ENCODE data around the gene LAMTOR2.
A peak's percentile ranks its signal among the peaks of the same experiment; 100 is the strongest.

Gene LAMTOR2

GRCh38 chr1:156099282-156099681 is 44.7 kb downstream of the LAMTOR2 start:
- H3K4me3 ChIP-seq (ENCODE audit: low read depth, low read length), result no peak overlapping the region
- no peaks in the 10 kb centered on the region for H3K27me3 ChIP-seq (replicated peaks)
- in situ Hi-C loops (cut with HindIII; ENCODE audit: low pct_ligation_motif_present, low sequenced_read_pairs), result no loop called here
- DNase-seq, result no peak
- H3K36me3 ChIP-seq (replicated peaks), result no peaks in the 10 kb centered on the region
- no peak overlapping the region for H3K27ac ChIP-seq
- TF ChIP-seq, protein P1, sequence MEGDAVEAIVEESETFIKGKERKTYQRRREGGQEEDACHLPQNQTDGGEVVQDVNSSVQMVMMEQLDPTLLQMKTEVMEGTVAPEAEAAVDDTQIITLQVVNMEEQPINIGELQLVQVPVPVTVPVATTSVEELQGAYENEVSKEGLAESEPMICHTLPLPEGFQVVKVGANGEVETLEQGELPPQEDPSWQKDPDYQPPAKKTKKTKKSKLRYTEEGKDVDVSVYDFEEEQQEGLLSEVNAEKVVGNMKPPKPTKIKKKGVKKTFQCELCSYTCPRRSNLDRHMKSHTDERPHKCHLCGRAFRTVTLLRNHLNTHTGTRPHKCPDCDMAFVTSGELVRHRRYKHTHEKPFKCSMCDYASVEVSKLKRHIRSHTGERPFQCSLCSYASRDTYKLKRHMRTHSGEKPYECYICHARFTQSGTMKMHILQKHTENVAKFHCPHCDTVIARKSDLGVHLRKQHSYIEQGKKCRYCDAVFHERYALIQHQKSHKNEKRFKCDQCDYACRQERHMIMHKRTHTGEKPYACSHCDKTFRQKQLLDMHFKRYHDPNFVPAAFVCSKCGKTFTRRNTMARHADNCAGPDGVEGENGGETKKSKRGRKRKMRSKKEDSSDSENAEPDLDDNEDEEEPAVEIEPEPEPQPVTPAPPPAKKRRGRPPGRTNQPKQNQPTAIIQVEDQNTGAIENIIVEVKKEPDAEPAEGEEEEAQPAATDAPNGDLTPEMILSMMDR (IDR thresholded peaks at IDR 0.05; ENCODE audit: low read depth, low read length, missing control alignments), result no peak

GRCh38 chr1:156100205-156100995 is 45.8 kb downstream of the LAMTOR2 start:
- in situ Hi-C loops (cut with HindIII; ENCODE audit: low pct_ligation_motif_present, low sequenced_read_pairs), result no loop called here
- DNase-seq, result no peak
- no peaks in the 10 kb centered on the region for H3K27me3 ChIP-seq (replicated peaks)
- TF ChIP-seq, protein P1 (IDR thresholded peaks at IDR 0.05; ENCODE audit: low read depth, low read length, missing control alignments), result no peak
- no peaks in the 10 kb centered on the region for H3K36me3 ChIP-seq (replicated peaks)
- no peak overlapping the region for H3K27ac ChIP-seq
- no peak overlapping the region for H3K4me3 ChIP-seq (ENCODE audit: low read depth, low read length)

DNA sequence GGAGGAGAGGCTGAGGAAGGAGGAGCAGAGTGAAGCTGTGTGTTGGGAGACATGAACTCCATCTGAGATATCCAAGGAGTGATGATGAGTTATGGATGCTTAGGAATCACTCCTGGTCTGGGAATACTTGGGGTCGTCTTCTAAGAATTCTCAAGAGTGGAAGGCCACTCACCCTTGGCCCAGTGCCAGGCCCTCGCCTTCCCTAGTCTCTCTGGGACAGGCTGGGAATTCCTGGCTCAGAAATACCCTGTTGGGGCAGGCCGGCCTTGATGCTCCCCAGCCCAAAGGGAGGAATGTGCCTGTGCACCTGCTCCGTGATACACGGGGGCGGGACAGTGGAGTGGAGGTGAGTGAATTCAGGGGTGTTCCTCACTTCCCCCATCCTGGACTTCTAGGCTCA is 47.3 kb downstream of the LAMTOR2 start:
- TF ChIP-seq, protein P1 (IDR thresholded peaks at IDR 0.05; ENCODE audit: low read depth, low read length, missing control alignments), result no peak
- H3K27ac ChIP-seq, result no peak overlapping the region
- H3K36me3 ChIP-seq (replicated peaks), result no peaks in the 10 kb centered on the region
- no peaks in the 10 kb centered on the region for H3K27me3 ChIP-seq (replicated peaks)
- H3K4me3 ChIP-seq (ENCODE audit: low read depth, low read length), result no peak overlapping the region
- no peak for DNase-seq
- in situ Hi-C loops (cut with HindIII; ENCODE audit: low pct_ligation_motif_present, low sequenced_read_pairs), result no loop called here

DNA sequence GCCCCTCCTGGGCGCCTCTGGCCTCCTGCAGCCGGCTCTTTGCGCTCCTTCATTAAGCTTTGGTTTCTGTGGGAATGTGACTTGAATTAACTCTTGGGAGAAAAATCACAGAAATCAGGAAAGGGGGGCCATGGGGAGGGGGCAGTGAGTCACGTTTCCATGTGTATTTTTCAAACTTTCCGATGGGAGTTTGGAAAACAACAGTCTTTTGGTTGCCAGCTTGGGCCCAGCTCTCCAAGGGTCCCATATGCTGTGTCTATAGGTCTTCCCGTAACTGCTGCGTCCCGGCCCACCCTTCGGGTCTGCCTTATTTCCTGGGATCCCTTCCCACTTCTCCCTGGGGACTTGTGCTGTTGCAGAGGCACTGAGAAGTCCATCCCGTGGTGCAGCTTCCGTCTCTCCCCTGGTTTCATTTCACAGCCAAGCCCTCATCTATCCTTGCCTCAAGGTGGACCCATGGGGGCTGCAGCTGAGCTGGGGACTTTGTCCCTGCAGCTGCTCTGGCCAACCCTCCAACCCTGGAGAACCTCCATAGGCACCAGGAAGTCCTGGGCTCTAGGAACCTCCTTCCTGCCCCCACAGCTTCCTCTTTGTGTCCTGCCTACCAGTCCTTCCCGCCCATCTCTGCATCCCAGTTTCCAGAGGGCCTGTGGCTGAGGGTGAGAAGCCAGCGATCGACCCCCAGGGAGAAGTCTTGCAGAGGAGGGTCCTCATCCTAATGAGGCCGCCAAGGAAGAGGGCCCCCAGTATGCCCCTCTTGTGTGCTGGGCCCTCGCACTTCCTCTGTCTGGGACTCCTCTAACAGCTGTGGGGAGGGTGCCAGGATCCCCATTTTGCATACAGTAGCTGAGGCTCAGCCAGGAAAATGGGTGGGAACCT is 48.3 kb downstream of the LAMTOR2 start:
- no peaks in the 10 kb centered on the region for H3K36me3 ChIP-seq (replicated peaks)
- in situ Hi-C loops (cut with HindIII; ENCODE audit: low pct_ligation_motif_present, low sequenced_read_pairs), result no loop called here
- DNase-seq, result no peak
- TF ChIP-seq, protein P1 (IDR thresholded peaks at IDR 0.05; ENCODE audit: low read depth, low read length, missing control alignments), result no peak
- no peaks in the 10 kb centered on the region for H3K27me3 ChIP-seq (replicated peaks)
- peak overlapping the region; percentile 67 for H3K27ac ChIP-seq
- no peak overlapping the region for H3K4me3 ChIP-seq (ENCODE audit: low read depth, low read length)

DNA sequence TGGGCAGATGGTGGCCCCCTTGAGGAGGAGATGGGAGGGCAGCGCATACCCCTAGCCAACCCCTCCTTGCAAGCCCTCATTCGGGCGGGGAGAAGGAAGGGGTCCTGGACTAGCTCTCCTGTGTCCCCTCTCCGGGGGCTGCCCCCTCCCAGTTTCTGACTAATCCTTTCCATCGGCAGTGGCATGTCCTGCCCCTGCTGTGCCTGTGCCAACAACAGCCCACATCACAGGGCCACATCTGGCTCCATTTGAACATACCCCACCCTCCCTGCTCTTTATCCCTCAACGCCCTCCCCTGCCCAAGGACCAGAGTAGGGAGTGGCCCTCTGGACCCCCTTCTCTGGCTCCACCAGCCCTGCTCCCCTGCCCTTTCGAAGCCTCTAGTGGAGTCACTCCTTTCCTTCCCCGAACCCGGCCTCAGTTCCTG is 49.0 kb downstream of the LAMTOR2 start:
- H3K27me3 ChIP-seq (replicated peaks), result no peaks in the 10 kb centered on the region
- H3K4me3 ChIP-seq (ENCODE audit: low read depth, low read length), result no peak overlapping the region
- no peaks in the 10 kb centered on the region for H3K36me3 ChIP-seq (replicated peaks)
- no peak for DNase-seq
- in situ Hi-C loops (cut with HindIII; ENCODE audit: low pct_ligation_motif_present, low sequenced_read_pairs), result no loop called here
- TF ChIP-seq, protein P1 (IDR thresholded peaks at IDR 0.05; ENCODE audit: low read depth, low read length, missing control alignments), result no peak
- H3K27ac ChIP-seq, result peak overlapping the region; percentile 67
